A673 (cell line): ENCODE measurements around the gene BCAS1. TPM values are rescaled to one million over a fixed set of nuclear protein-coding genes. Genes with fewer than 3 reads are reported as not detected.

Source experiments
- BruUV-seq: library from RNA; stranded (reverse); fragments of 400-500 nt; replicated peaks from 2 replicates; lab custom pipeline; 2021; lab: Mats Ljungman, UMichigan
- CTCF ChIA-PET: fragments of 300-600 bp; sonication (Branson Sonifier 250); formaldehyde crosslinking; loops from one replicate; lab custom pipeline; 2022; ENCODE audit warnings: antibody characterized with exemption; lab: Charles Lee
- POLR2A ChIA-PET: fragments of 300-600 bp; sonication (Branson Sonifier 250); formaldehyde crosslinking; loops from one replicate; lab custom pipeline; 2022; ENCODE audit warnings: antibody characterized with exemption; ENCODE audit not compliant: low non-redundant PET; lab: Charles Lee
- DNase-seq: peaks from one replicate; pipeline ENCODE4 v3.0.0-alpha.2; 2015; ENCODE audit warnings: low spot score
- H3K27ac ChIP-seq: fragments of 200-600 bp; sonication (generic); 2 replicates; pipeline ENCODE4 v1.5.1; 2016; ENCODE audit warnings: mixed run types, low read depth, mild to moderate bottlenecking, mixed read lengths, antibody characterized with exemption, low read length; ENCODE audit not compliant: poor library complexity, severe bottlenecking
- H3K27me3 ChIP-seq: fragments of 200-600 bp; sonication (generic); replicated peaks from 2 replicates; pipeline ENCODE4 v1.6.1; 2017; ENCODE audit warnings: mixed run types, low read depth, mild to moderate bottlenecking, mixed read lengths, antibody characterized with exemption, low read length; ENCODE audit not compliant: insufficient read depth, poor library complexity
- H3K36me3 ChIP-seq: fragments of 200-600 bp; sonication (generic); 2 replicates; pipeline ENCODE4 v1.6.1; 2016; ENCODE audit warnings: mixed run types, mild to moderate bottlenecking, mixed read lengths, antibody characterized with exemption, low read length; ENCODE audit not compliant: insufficient read depth, poor library complexity, severe bottlenecking
- H3K4me1 ChIP-seq: fragments of 200-600 bp; sonication (generic); 2 replicates; pipeline ENCODE4 v1.6.1; 2017; ENCODE audit warnings: mixed run types, mild to moderate bottlenecking, mixed read lengths, antibody characterized with exemption, low read length; ENCODE audit not compliant: insufficient read depth, poor library complexity, severe bottlenecking
- H3K4me3 ChIP-seq: fragments of 200-600 bp; sonication (generic); 2 replicates; pipeline ENCODE4 v1.5.1; 2016; ENCODE audit warnings: low read depth, mixed run types, mild to moderate bottlenecking, mixed read lengths, low read length; ENCODE audit not compliant: poor library complexity, severe bottlenecking
- H3K9me3 ChIP-seq: fragments of 200-600 bp; sonication (generic); 2 replicates; pipeline ENCODE4 v1.6.1; 2016; ENCODE audit warnings: mixed run types, low read depth, mild to moderate bottlenecking, mixed read lengths, antibody characterized with exemption, low read length; ENCODE audit not compliant: poor library complexity, severe bottlenecking
- EZH2 ChIP-seq: fragments of 200-600 bp; sonication (generic); IDR thresholded peaks from 2 replicates; pipeline ENCODE4 v1.6.1; 2017; ENCODE audit warnings: borderline replicate concordance, low read depth, mild to moderate bottlenecking, mixed read lengths, antibody characterized with exemption, low read length; ENCODE audit not compliant: poor library complexity, severe bottlenecking
- intact Hi-C: fragments of 100-400 bp; cut with micrococcal nuclease; formaldehyde crosslinking; loops from one replicate; pipeline ENCODE4 v1.10.0; 2022; ENCODE audit not compliant: unreplicated experiment
- total RNA-seq: library from RNA; stranded (reverse); gene quantifications from 2 replicates; pipeline ENCODE4 v1.2.3, GENCODE V29; 2021
- TF ChIP-seq, protein P1 (sequence below): fragments of 300-800, 200-600 bp; sonication (generic); conservative IDR thresholded peaks from 2 replicates; pipeline ENCODE4 v1.5.1; 2017; ENCODE audit warnings: low read depth, mild to moderate bottlenecking, antibody characterized with exemption, low read length, moderate library complexity, mixed read lengths

Gene BCAS1
- total RNA-seq, 1 experiment from 2014 or later: 1.4 TPM

DNA sequence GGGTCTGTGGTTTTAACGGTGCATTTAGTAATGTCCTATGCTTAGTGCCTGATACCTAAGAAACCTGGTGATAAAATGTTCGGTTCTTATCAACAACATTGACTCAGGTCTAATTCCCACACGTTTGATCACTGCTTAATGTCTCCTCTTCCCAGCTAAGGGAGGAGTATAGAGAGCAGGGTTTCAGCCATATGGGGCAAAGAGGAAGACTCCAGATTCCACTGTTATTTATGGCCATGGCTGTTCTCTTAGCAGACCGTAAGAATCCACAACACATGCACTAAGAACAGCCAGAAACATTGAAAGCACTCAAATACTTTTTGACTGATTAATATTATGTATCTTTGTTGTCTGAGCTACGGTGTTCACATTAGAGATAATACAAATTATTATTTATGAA lies 112.1 kb downstream of the BCAS1 start:
- no peak overlapping the region for H3K4me3 ChIP-seq
- ChIA-PET CTCF (interaction anchor here (0.5 to 0.7 kb wide), 3 partner anchors 84 to 409 kb away, joined by 3 to 6 read pairs (median 3); no protein-coding TSS in a partner anchor), POLR2A (no interaction called here)
- H3K9me3 ChIP-seq: peaks cover 10% of the 10 kb centered on the region
- no peak for DNase-seq
- no TSS peak for BruUV-seq
- intact Hi-C loops: no loop called here
- H3K4me1 ChIP-seq: peaks cover 60% of the 10 kb centered on the region
- peak overlapping the region; percentile 97 for H3K27ac ChIP-seq
- no peaks in the 10 kb centered on the region for H3K27me3 ChIP-seq
- TF ChIP-seq, protein P1, sequence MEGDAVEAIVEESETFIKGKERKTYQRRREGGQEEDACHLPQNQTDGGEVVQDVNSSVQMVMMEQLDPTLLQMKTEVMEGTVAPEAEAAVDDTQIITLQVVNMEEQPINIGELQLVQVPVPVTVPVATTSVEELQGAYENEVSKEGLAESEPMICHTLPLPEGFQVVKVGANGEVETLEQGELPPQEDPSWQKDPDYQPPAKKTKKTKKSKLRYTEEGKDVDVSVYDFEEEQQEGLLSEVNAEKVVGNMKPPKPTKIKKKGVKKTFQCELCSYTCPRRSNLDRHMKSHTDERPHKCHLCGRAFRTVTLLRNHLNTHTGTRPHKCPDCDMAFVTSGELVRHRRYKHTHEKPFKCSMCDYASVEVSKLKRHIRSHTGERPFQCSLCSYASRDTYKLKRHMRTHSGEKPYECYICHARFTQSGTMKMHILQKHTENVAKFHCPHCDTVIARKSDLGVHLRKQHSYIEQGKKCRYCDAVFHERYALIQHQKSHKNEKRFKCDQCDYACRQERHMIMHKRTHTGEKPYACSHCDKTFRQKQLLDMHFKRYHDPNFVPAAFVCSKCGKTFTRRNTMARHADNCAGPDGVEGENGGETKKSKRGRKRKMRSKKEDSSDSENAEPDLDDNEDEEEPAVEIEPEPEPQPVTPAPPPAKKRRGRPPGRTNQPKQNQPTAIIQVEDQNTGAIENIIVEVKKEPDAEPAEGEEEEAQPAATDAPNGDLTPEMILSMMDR: no peak
- no peak for TF ChIP-seq EZH2
- H3K36me3 ChIP-seq: peaks cover 6% of the 10 kb centered on the region

DNA sequence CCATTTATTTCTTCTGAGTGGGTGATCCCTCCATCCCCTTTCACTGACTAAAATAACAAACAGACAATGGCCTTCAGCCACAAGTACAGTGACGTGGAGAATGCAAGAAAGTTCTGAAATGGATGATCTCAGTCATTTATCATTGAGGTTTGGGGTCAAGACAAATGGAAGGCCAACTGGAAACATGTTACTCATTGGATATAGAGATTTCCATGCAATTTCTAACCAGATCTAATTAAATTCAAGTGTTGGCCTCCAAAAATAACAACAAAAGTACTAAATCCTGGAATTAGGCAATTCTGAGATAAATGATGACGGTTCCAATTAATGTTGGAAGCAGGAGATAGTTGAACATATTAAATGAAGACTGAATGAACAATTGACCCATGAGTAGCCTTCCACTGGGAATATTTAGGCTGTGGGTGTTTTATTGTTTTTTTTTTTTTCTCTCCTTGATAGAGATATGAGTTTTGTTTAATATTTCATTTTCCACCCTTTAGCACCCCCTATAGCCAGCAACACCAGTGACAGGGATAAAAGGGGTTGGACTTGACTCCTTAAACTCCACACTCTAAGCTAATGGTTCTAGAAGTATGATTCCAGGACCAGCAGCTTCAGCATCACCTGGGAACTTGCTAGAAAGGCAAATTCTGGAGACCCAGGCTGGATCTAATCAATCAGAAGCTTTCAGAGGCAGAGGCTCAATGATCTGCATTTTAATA lies 112.8 kb downstream of the BCAS1 start:
- Histone ChIP-seq H3K36me3 (peaks cover 6% of the 10 kb centered on the region), H3K27ac (peak overlapping the region; percentile 97), H3K4me1 (peaks cover 59% of the 10 kb centered on the region), H3K4me3 (no peak overlapping the region), H3K9me3 (peaks cover 15% of the 10 kb centered on the region), H3K27me3 (no peaks in the 10 kb centered on the region)
- TF ChIP-seq, protein P1: peak; percentile 56
- no peak for TF ChIP-seq EZH2
- ChIA-PET POLR2A (no interaction called here), CTCF (interaction anchor here (0.5 to 0.7 kb wide), 3 partner anchors 84 to 409 kb away, joined by 3 to 6 read pairs (median 3); no protein-coding TSS in a partner anchor)
- intact Hi-C loops: no loop called here
- BruUV-seq: no TSS peak
- DNase-seq: peak; percentile 36

DNA sequence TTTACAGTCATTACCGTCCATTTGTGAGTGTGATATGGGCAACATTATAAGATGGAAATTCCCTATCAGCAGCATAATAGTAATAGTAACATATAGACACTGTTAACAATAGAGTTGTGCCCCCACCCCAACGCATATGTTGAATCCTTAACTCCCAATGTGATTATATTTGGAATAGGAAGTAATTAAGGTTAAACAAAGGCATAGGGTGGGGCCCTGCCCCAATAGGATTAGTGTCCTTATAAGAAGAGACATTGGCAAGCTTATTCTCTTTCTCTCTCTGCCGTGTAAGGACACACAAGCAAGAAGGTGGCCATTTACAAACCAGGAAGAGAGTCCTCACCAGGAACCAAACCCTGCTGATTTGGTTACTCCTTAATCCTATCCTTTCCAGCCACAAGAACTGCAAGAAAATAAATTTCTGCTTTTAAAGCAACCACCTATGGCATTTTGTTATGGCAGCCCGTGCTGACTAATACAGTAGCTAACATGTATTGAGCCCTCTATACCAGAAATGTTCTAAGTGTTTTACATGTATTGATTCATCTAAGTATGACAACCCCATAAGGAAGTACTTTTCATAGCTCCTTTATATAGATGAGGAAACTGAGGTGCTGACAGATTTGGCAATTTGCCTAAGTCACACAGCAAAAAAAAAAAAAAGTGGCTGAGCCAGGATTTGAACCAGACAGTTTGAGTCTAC lies 114.2 kb downstream of the BCAS1 start:
- H3K4me1 ChIP-seq: peaks cover 45% of the 10 kb centered on the region
- peaks cover 18% of the 10 kb centered on the region for H3K9me3 ChIP-seq
- no TSS peak for BruUV-seq
- no peak overlapping the region for H3K27ac ChIP-seq
- no peaks in the 10 kb centered on the region for H3K27me3 ChIP-seq
- H3K4me3 ChIP-seq: no peak overlapping the region
- intact Hi-C loops: no loop called here
- TF ChIP-seq, protein P1: no peak
- no peak for TF ChIP-seq EZH2
- CTCF ChIA-PET: interaction anchor here (0.6 kb wide), 2 partner anchors 41 to 77 kb away, joined by 3 to 4 read pairs; no protein-coding TSS in a partner anchor
- peaks cover 6% of the 10 kb centered on the region for H3K36me3 ChIP-seq
- DNase-seq: no peak
- POLR2A ChIA-PET: interaction anchor here (0.6 kb wide), 1 partner anchor 17 kb away, joined by 6 read pairs; no protein-coding TSS in a partner anchor
